Neural progenitor cell (in vitro differentiated cells): Measurements from ENCODE around the gene BBX. TPM values are rescaled to one million over a fixed set of nuclear protein-coding genes. Genes with fewer than 3 reads are reported as not detected.

Experiments used
- DNase-seq: peaks from one replicate; pipeline ENCODE4 v3.0.0-alpha.2; 2016; ENCODE audit warnings: low spot score
- H2AFZ ChIP-seq: fragments of 200-600 bp; sonication (generic); replicated peaks from 2 replicates; pipeline ENCODE4 v1.6.1; 2016; ENCODE audit warnings: antibody characterized with exemption
- H3F3A ChIP-seq: fragments of 200-600 bp; sonication (generic); 2 replicates; pipeline ENCODE4 v1.6.1; 2016; ENCODE audit warnings: antibody characterized with exemption, low read depth
- H3K27ac ChIP-seq: fragments of 200-600 bp; sonication (generic); 2 replicates; pipeline ENCODE4 v1.5.1; 2016; ENCODE audit warnings: mild to moderate bottlenecking
- H3K27me3 ChIP-seq: fragments of 200-600 bp; sonication (generic); 2 replicates; pipeline ENCODE4 v1.6.1; 2016; ENCODE audit warnings: mild to moderate bottlenecking, moderate library complexity
- H3K36me3 ChIP-seq: fragments of 200-600 bp; sonication (generic); 2 replicates; pipeline ENCODE4 v1.5.1; 2016
- H3K4me1 ChIP-seq: fragments of 200-600 bp; sonication (generic); 2 replicates; pipeline ENCODE4 v1.6.1; 2016; ENCODE audit warnings: mixed run types
- H3K4me2 ChIP-seq: fragments of 200-600 bp; sonication (generic); 2 replicates; pipeline ENCODE4 v1.6.1; 2016
- H3K4me3 ChIP-seq: fragments of 200-600 bp; sonication (generic); 2 replicates; pipeline ENCODE4 v1.5.1; 2016
- H3K79me2 ChIP-seq: fragments of 200-600 bp; sonication (generic); 2 replicates; pipeline ENCODE4 v1.6.1; 2016; ENCODE audit warnings: low read depth
- H3K9ac ChIP-seq: fragments of 200-600 bp; sonication (generic); 2 replicates; pipeline ENCODE4 v1.6.1; 2016
- H3K9me3 ChIP-seq: fragments of 200-600 bp; sonication (generic); 2 replicates; pipeline ENCODE4 v1.5.1; 2016; ENCODE audit warnings: low read depth
- H4K20me1 ChIP-seq: fragments of 200-600 bp; sonication (generic); 2 replicates; pipeline ENCODE4 v1.6.1; 2016; ENCODE audit warnings: low read depth
- H3K27ac Mint-ChIP-seq: 3 replicates; pipeline ENCODE4 v1.8.0; 2021; ENCODE audit warnings: mixed read lengths
- H3K27me3 Mint-ChIP-seq: 2 replicates; pipeline ENCODE4 v1.8.0; 2022; ENCODE audit warnings: low read depth, mild to moderate bottlenecking, inconsistent platforms, moderate library complexity, mixed read lengths; ENCODE audit not compliant: insufficient read depth
- H3K36me3 Mint-ChIP-seq: 3 replicates; pipeline ENCODE4 v1.8.0; 2021; ENCODE audit warnings: mixed read lengths
- H3K4me1 Mint-ChIP-seq: 3 replicates; pipeline ENCODE4 v1.8.0; 2021; ENCODE audit warnings: mixed read lengths
- H3K4me3 Mint-ChIP-seq: 3 replicates; pipeline ENCODE4 v1.8.0; 2021; ENCODE audit warnings: mild to moderate bottlenecking, moderate library complexity, mixed read lengths
- H3K9me3 Mint-ChIP-seq: 3 replicates; pipeline ENCODE4 v1.8.0; 2020; ENCODE audit warnings: mixed read lengths
- EZH2 ChIP-seq: fragments of 200-600 bp; sonication (generic); IDR thresholded peaks from 2 replicates; pipeline ENCODE4 v1.6.1; 2017; ENCODE audit warnings: antibody characterized with exemption, mild to moderate bottlenecking, moderate library complexity
- EZH2phosphoT487 ChIP-seq: fragments of 200-600 bp; sonication (generic); IDR thresholded peaks from 2 replicates; pipeline ENCODE4 v1.6.1; 2017; ENCODE audit warnings: antibody characterized with exemption
- total RNA-seq: library from RNA; depleted of rRNA; stranded (reverse); fragments of >200 nt; gene quantifications from 2 replicates; pipeline ENCODE4 v1.2.3, GENCODE V29; 2015; ENCODE audit warnings: low replicate concordance
- TF ChIP-seq, protein P1 (sequence below): fragments of 200-600 bp; sonication (generic); IDR thresholded peaks from 2 replicates; pipeline ENCODE4 v1.5.1; 2017; ENCODE audit warnings: antibody characterized with exemption, mild to moderate bottlenecking

BBX gene
- total RNA-seq, 1 donor from 2014 or later: 110 TPM

DNA sequence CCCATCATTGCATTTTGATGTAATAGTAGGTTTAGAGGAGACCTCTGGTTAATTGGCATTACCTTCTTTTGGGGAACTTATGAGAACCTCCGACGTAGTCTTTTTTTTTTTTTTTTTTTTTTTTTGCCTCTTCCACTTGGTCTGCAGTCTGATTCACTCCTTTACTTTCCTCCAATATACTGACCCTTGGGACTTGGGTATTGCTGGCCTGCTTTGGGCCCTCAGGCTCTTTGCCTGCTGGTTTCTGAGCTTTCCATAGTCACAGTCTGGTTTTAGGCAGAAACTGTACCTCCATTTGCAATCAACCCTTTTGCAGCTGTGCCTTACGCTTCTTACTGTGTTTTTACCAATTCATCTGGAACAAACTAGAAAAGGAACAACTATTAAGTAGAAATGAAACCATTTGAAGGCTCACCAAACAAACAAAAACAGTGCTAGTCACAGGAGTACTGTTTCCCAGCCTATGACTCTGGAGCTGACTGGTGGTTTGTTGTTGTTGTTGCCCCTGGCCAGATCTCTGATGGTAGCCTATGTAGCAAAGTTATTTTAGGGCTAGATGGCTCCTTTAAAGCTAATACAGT lies 272.8 kb downstream of the BBX start:
- peaks cover 31% of the 10 kb centered on the region for H3K36me3 Mint-ChIP-seq
- TF ChIP-seq EZH2phosphoT487 (no peak), EZH2 (no peak)
- TF ChIP-seq, protein P1, sequence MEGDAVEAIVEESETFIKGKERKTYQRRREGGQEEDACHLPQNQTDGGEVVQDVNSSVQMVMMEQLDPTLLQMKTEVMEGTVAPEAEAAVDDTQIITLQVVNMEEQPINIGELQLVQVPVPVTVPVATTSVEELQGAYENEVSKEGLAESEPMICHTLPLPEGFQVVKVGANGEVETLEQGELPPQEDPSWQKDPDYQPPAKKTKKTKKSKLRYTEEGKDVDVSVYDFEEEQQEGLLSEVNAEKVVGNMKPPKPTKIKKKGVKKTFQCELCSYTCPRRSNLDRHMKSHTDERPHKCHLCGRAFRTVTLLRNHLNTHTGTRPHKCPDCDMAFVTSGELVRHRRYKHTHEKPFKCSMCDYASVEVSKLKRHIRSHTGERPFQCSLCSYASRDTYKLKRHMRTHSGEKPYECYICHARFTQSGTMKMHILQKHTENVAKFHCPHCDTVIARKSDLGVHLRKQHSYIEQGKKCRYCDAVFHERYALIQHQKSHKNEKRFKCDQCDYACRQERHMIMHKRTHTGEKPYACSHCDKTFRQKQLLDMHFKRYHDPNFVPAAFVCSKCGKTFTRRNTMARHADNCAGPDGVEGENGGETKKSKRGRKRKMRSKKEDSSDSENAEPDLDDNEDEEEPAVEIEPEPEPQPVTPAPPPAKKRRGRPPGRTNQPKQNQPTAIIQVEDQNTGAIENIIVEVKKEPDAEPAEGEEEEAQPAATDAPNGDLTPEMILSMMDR: no peak
- no peaks in the 10 kb centered on the region for H3F3A ChIP-seq
- H3K4me1 ChIP-seq: peaks cover 3% of the 10 kb centered on the region
- no peak overlapping the region for H3K4me3 Mint-ChIP-seq
- H3K9me3 Mint-ChIP-seq: no peaks in the 10 kb centered on the region
- H3K27ac ChIP-seq: no peak overlapping the region
- no peaks in the 10 kb centered on the region for H3K9me3 ChIP-seq
- H3K27me3 ChIP-seq: no peaks in the 10 kb centered on the region
- no peak overlapping the region for H3K27ac Mint-ChIP-seq
- DNase-seq: no peak
- H3K4me1 Mint-ChIP-seq: no peaks in the 10 kb centered on the region
- H3K4me3 ChIP-seq: no peak overlapping the region
- peaks cover 2% of the 10 kb centered on the region for H3K27me3 Mint-ChIP-seq
- H3K79me2 ChIP-seq: no peaks in the 10 kb centered on the region
- peaks cover 10% of the 10 kb centered on the region for H3K36me3 ChIP-seq
- H3K9ac ChIP-seq: no peak overlapping the region
- no peak overlapping the region for H3K4me2 ChIP-seq
- no peaks in the 10 kb centered on the region for H4K20me1 ChIP-seq
- H2AFZ ChIP-seq: no peak overlapping the region

GRCh38 chr3:107796791-107797190 lies 274.0 kb downstream of the BBX start:
- H3K9me3 ChIP-seq: no peaks in the 10 kb centered on the region
- TF ChIP-seq EZH2 (no peak), EZH2phosphoT487 (no peak)
- TF ChIP-seq, protein P1: no peak

GRCh38 chr3:107797586-107797985 lies 274.8 kb downstream of the BBX start:
- no peaks in the 10 kb centered on the region for H3K79me2 ChIP-seq
- no peak for DNase-seq
- H3K36me3 Mint-ChIP-seq: peaks cover 36% of the 10 kb centered on the region
- H3K9ac ChIP-seq: no peak overlapping the region
- H4K20me1 ChIP-seq: peaks cover 5% of the 10 kb centered on the region
- no peak overlapping the region for H3K27ac ChIP-seq
- no peak overlapping the region for H3K4me2 ChIP-seq
- H3K27me3 Mint-ChIP-seq: no peaks in the 10 kb centered on the region
- H3K9me3 ChIP-seq: no peaks in the 10 kb centered on the region
- no peaks in the 10 kb centered on the region for H3K36me3 ChIP-seq
- H3K4me3 Mint-ChIP-seq: no peak overlapping the region
- peaks cover 2% of the 10 kb centered on the region for H3K4me1 Mint-ChIP-seq
- H3K27ac Mint-ChIP-seq: no peak overlapping the region
- no peaks in the 10 kb centered on the region for H3K9me3 Mint-ChIP-seq
- no peaks in the 10 kb centered on the region for H3F3A ChIP-seq
- TF ChIP-seq, protein P1: no peak
- no peak for TF ChIP-seq EZH2
- TF ChIP-seq EZH2phosphoT487: no peak
- H3K4me1 ChIP-seq: peaks cover 14% of the 10 kb centered on the region
- no peak overlapping the region for H2AFZ ChIP-seq
- H3K4me3 ChIP-seq: no peak overlapping the region
- no peaks in the 10 kb centered on the region for H3K27me3 ChIP-seq

More at GRCh38 chr3:107796791-107797190, 274.0 kb downstream of the BBX start:
- Histone ChIP-seq H3K4me3 (no peak overlapping the region), H3K36me3 (peaks cover 7% of the 10 kb centered on the region), H3K27me3 (no peaks in the 10 kb centered on the region), H3K4me1 (peaks cover 9% of the 10 kb centered on the region), H3K79me2 (no peaks in the 10 kb centered on the region), H3K4me2 (no peak overlapping the region), H3F3A (no peaks in the 10 kb centered on the region), H3K9ac (no peak overlapping the region), H3K27ac (no peak overlapping the region), H4K20me1 (no peaks in the 10 kb centered on the region), H2AFZ (no peak overlapping the region)
- H3K27me3 Mint-ChIP-seq: no peaks in the 10 kb centered on the region
- peaks cover 38% of the 10 kb centered on the region for H3K36me3 Mint-ChIP-seq
- no peaks in the 10 kb centered on the region for H3K9me3 Mint-ChIP-seq
- DNase-seq: no peak
- H3K27ac Mint-ChIP-seq: no peak overlapping the region
- H3K4me1 Mint-ChIP-seq: peaks cover 2% of the 10 kb centered on the region
- no peak overlapping the region for H3K4me3 Mint-ChIP-seq
